ENCODE data around the gene SUPT3H.

- TF ChIP-seq TAF1 (conservative IDR thresholded peaks at IDR 0.05) = no peak
- TF ChIP-seq CTCF (IDR thresholded peaks at IDR 0.05; ENCODE audit: low read depth, low read length, missing input control) = no peak
- no peak for TF ChIP-seq YY1 (IDR thresholded peaks at IDR 0.05)
- TF ChIP-seq NR2F2 (IDR thresholded peaks at IDR 0.05) = no peak
- TF ChIP-seq ZBTB33 (IDR thresholded peaks at IDR 0.05) = no peak
- TF ChIP-seq FOXA1 (IDR thresholded peaks at IDR 0.05) = no peak
- no peak for TF ChIP-seq JUND (IDR thresholded peaks at IDR 0.05)
- TF ChIP-seq RAD21 (IDR thresholded peaks at IDR 0.05) = no peak
- no peak for TF ChIP-seq HNF4G (IDR thresholded peaks at IDR 0.05)
- TF ChIP-seq GABPA (IDR thresholded peaks at IDR 0.05 in 1 of 2, conservative IDR thresholded peaks at IDR 0.05 in 1 of 2) = no peak
- TF ChIP-seq SP1 (IDR thresholded peaks at IDR 0.05) = no peak
- no peak for TF ChIP-seq MAX (IDR thresholded peaks at IDR 0.05)
These were observed 46.2 kb upstream of the SUPT3H start for GRCh38 chr6:45423824-45424450.
